Eye (tissue), 1 donor: ENCODE data around the gene EVC.
"Not testable (repeated sequence)": the region's sequence is repeated elsewhere in the genome, so short reads cannot be mapped to it uniquely, and the experiment has no call there.

ENCODE experiments used
- DNase-seq: peaks from one replicate; pipeline ENCODE4 v3.0.0-alpha.2; 2015

Gene EVC

DNA sequence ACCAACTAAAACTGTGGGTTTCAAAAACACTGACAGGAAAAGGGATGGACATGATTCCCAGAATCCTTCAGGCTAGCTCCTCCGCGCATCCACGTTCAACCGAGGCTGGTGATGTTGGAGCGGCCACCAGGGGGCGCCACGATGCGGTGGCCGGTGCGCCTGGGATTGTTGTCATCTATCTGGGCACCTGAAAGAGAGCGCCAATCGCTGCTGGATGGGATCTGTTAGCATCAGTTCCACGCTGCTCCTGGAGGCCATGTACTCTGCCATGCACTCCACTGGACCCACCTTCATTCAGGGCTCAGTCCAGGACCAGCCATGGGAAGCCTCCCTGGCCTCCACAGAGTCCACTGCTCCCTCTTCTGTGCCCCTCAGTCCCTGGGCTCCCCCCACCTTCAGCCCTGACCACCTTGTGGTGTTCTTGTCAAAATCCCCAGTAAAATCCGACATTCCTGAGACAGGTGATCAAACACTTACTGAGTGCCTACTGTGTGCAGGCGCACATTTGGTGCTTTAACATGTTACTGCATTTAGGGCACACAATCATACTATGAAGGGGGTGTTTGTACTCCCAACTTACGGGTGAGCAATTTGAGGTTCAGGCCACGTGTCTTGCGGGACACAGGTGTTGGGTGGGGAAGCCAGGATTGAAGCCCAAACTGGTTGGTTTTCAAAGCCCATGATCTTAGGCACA is 110.8 kb downstream of the EVC start:
- peak; percentile 42 for DNase-seq

DNA sequence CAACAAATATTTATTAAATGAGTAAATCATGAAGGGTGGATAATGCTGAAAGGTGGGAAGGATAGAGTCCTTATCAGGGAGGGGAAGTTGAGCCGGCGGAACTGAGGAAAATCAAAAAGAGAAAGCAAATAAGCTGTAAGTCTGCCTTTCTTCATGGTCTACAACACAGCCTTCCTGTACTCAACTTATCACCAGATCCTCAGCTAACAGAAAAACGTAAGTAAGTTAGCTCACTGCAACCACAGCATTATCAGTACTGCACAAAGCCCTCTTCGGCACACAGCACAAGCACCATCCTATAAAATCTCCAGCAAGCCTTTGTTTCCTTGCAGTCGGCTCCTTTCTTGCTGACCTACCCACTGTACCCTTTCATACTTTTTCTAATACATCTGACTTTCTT is 111.6 kb downstream of the EVC start:
- DNase-seq = no peak

DNA sequence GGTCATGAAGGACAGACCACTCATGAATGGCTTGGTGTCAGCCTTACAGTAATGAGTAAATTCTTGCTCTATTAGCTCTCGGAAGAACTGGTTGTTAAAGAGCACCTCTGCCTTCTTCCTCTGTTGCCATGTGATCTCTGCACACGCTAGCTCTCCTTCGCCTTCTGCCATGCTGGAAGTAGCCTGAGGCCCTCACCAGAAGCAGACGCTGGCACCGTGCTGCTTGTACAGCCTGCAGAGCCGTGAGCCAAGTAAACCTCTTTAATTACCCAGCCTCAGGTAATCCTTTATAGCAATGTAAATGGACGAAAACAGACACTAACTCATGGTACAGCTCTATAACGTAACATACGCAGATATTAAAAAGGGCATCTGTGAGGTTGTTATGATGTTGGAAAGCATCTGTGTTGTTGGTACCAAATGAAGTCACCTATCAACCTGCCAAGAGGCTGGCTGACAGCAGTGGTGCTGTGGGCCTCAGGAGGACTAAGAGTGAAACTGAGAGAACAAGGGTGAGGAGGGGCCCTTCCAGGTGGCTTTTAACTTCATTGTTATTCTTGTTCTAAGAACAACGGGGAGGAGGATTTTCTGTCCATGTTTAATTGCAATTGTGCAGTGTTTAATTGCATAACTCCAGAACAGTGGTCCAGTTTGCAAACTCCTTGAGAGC is 112.7 kb downstream of the EVC start:
- DNase-seq = no peak

DNA sequence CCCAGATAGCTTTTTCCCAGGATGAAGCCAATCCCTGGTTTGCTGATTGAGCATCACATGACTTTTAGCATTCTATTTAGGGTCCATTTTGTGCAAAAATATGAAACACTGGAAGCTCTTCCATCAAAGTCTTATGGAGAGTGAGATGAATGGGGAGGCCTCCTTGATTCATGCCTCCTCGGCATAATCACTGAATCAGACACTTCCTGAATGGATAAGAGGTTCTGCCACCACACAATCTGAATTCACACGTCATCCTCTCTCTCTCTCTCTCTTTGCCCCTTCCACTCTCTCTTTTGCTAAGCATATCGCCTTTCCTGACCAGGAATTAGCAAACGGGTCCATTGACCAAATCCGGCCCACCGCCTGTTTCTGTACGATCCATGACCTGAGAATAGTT is 113.2 kb downstream of the EVC start:
- DNase-seq = no peak

DNA sequence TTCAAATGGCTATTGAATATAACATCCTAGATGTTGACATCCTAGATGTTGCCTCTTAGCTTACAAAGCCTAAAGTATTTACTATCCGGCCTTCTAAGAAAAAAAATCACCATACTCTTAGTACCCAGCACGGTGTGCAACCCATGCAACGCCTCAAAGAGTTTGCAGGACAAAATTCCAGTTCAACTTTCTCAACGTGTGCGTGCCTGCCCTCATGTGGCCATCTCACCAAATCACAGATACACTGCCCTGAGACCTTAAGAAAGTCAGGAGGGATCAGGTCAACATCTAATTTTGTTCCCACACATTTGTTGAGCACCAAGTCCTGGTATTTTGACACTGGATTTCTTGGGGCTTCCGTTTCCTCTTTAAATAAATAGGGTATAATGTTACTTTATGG is 113.6 kb downstream of the EVC start:
- DNase-seq = peak; percentile 44

DNA sequence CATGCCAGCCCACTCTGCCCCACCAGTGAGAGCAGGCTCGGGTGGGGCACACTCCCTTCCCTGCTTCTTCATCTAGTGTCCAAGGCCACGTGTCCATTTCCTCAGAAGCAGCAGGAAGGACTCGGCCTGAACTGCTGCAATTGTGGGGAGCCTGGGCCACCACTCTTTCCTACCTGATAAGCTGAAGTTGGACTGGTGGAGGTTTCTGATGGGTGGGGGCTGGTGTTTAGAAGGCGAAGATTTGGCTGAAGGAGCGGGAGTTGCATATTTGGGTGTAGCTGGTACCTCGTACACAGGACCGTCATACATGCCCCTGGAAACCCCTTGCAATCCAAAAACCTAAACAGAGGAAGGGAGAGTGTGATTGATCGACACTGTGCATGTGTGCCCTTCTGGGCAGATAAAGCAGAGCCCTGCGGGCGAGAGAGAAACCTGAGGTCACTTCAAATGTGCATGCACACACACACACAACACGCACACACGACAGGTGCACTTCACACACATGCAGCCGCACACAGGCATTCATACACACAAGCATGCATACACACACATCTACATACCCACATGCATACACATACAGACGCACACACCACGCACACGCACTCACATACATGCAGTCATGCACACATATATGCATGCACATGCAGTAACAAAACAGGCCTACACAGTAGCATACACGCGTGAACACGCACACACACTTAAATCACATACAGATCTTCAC is 114.5 kb downstream of the EVC start:
- DNase-seq = no peak

DNA sequence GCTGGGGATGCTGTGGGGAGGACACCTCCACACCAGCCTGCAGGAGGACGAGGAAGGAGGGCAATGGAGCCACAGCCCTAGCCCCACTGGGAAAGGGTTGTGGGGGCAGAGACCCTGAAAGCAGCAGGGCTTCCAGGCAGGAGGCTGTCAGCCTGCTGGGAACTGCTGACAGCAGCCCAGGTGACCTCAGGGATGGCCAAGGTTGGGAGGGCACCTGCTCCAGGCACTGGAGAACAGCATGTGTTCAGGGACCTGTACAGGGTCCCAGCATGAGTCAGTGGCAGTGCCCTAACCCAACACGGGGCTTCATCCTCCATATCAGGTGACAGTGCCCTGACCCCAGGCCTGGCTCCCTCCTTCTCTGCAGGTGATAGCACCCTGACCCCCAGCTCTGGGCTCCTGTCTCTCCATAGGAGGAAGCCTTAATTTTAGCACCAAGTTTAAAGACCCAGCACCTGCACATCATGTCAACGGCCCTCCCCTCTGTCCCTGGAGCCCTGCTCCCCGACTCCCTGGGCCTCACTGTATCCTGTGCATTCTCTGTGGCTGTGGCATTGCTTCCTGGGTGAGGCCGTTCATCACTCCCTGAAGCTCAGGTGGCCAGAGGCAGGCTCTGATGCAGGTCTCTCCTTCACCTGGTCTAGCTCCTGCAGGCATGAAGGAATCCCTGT is 115.6 kb downstream of the EVC start:
- no peak for DNase-seq

DNA sequence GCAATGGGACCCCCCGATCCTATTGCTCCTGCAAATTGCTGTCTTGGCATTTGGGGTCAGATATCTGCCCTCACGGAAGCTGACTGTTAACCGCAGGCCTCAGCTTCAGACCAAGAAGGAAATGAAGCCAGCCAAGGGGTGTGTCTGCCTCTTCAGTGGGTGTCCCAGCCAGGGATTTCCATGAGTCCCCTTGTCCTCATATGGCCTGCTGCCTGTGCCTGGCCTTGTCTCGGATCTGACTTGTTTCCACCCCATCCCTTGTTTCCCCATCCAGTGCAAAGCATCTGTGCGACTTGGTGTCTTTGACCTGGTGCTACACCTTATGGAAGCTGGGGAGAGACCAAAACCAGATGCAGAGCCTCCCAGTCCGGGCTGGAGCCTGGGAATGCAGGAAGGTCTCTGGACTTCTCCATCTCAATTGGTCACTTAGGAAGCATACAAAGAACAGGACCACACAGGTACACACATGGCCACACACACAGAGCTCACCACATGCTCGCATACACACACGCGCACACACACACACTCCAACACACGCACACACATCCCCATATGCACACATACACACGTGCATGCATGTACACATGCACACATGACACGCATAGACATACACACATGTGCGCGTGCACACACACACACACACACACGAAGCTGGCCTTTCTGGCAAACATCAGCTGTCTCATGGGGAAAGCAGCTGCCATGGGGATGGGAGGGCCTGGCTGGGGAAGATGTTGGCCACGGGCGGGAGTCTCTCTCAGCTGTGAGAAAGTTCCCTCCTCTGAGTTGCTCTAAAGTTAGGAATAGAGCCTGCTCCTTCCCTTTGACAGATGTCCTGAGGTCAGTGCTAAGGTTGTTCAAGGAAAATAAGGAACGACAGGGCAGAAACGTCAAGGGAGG is 116.4 kb downstream of the EVC start:
- no peak for DNase-seq

DNA sequence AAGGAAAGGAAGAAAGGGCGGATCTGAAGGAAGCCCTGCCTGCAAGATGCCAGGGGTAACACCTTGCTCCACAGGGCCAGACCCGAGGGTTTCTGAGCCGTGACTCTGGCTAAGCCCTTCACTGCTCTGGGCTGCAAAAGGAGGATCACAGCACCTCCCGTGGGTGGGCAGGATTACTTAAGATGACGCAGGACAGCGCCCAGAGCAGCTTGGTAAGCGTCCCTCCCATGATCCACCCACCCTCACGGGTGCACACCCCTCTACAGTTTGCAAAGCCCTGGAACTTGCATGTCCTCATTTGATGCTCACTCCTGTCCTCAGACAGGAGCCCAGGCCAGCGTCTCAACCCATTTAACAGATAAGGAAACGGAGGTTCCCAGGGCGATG is 117.0 kb downstream of the EVC start:
- DNase-seq = no peak

DNA sequence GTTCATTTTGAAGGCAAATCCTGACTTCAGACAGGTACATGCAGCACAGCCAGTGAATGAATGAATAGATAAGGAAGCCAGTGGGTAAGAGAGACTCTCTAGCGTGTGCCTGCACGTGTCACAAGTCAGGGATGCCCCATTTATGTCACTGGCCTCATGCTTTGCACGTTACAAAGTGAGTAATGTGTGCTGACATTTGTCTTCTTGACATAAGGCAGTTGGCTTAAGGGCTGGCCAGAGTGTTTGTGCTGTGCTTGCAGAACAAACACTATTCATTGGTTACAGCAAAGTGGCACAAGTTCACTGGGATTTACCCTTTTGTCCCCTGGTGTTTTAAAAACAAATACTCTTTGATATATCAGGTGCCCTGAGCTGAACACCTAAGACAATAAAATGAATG is 125.9 kb downstream of the EVC start:
- no peak for DNase-seq

DNA sequence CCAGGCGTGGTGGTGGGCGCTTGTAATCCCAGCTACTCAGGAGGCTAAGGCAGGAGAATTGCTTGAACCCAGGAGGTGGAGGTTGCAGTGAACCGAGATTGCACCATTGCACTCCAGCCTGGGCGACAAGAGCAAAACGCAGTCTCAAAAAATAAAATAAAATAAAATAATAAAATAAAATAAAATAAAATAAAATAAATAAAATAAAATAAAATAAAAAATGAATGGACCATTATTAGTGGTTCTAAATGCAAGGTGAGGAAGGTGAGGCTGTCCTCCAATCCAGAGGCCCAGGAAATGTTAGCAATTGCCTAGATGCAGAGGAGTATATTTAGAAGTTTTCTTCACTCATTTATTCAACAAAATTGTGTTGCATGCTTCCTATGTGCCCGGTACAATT is 126.5 kb downstream of the EVC start:
- not testable (repeated sequence) for DNase-seq

DNA sequence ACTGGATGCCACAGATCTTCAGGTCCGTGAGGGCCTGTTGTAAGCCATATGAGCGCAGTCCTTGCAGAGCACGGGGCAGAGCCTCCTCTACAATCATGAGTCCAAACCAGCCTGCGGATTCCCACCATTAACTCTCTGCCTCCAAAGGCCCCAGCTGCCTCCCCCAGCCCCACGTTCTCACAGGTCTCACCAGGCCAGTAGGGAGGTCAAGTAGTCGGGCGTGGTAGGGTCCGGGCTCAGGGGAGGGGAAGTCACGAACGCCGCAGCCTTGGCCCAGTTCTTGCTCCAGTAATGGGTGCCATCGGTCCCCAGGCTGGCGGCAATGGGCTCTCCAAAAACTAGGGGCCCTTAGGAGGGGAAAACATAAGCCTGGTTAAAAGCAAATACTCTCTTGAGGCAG is 128.3 kb downstream of the EVC start:
- no peak for DNase-seq

DNA sequence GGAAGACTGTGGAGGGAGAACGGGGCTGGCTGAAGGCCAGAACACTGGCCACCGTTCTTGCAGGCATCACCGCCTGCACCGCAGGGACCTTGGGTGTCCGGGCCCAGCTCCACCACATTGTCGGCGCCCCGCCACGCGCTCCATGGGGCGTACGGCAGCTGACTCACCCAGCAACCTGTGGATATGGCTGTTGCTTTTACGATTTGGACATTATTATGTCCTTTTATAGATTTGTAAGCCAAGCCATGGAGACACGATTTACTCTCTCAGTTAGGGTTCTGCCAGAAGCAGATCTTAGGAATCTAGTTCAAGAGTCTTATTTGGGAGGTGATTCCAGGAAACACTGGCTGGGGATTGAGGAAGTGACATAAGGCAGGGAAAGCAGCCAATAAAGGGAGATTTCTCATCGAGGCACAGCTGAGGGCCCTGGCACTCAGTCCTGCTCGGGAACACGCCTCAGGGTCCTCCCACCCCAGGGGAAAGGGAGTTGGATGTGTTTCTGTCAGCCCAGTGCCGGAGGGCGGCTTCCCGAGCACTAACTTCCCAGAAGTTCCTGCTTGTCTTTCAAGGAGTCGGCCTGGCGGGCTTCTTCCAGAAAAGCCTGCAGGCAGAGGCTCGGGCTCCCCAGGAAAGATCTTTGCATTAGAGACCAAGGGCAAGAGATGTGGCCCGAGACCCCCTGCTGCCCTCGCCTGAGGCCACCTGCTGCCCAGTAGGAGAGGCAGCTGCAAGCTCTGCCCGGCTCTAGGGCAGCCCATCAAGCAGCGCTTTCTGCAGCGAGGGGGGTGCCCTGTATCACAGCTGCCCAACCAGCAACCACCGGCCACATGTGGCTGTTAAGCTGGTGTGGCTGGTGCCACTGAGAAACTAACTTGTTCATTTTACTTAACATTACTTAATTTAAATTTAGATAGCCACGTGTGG is 129.0 kb downstream of the EVC start:
- DNase-seq = no peak

DNA sequence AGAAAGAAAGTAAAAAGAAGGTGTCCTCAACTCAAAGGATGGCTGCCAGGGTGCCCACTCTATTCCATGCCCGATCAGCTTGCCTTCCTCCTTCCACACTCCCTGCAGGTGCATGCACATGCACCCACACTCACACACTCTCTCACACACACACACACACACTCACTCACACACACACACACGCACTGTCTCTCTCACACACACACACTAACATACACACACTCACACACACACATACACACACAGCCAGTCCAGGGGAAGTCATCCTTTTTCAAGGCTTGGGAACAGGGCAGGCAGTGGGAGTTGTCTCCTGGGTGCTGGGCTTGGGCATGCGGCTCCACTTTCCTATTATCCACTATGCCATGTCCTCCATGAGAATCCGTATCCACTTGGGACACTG is 131.5 kb downstream of the EVC start:
- no peak for DNase-seq

DNA sequence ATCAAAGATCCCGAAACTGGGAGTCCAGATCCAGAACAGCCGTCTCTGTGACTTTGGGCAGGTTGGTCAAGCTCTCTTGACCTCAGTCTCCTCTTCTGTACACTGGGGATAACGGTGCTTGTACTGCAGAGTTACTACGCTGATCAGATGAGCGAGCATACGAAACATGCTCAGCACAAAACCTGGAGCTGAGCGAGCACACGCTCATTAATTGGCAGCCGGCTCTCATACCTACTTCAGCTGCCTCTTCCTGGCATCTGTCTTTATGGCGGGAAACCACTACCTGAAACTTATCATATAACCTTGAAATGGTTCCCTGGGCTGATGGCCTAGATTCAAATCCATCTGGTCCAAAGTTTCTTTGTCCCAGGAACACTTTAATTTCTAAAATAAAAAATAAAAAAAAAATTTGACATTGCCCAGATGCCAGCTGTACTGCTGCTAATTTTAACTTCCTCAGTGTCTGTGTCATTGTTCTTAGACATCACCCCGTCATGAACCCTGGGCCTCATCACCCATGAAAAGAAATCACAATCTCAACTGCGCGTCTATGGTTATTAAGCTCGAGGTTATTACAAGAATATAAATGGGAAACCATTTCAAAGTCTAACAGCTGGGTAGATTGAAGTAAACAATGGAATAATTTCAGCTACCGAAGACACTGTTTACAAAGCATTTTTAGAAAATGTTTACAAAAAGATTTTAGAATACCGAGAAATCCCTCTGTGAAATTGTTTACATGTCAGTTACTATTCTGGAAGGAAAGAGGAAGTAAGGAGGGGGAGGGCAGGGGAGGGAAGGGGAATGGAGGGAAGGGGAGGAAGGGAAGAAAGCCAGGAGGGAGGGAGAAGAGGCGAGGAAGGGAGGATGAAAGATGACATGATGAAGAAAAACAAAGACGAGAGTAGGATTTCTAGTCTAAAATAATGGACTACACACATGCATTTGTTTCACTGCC is 132.9 kb downstream of the EVC start:
- no peak for DNase-seq

DNA sequence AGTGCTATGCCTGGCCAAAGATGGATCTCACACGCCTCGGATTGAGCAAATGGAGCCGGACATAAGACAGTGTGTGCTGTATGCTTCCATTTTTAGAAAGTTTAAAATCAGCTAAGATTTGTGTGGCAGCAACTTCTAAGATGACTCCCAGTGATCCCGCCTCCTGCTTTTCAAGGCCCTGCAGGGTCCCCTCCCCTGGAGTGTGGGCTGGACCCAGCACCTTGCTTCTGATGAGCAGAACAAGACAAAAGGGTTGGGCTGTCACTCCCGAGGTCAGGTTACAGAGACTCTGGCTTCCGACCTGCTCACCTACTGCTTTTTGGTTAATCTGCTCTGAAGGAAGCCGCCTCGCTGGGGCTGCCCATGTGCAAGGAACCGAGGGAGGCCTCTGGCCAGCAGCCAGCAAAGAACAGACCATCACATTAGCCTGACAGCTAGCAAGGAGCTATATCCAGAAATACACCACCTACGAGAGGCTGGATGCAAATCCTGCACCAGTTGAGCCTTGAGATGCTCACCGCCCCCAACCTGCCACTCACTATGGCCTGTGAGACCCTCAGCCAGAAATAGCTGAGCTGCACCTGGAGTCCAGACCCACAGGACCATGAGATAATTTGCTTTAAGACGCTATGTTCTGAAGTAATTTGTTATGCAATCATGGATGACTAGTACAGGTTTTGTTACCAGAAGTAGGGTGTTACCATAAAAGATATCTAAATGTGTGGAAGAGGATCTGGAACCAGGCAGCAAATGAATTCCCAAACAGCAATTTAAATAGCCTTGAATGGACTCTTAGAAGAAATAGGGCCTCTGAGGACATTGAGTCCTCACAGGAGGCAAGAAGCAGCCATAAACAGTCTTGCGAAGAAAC is 134.3 kb downstream of the EVC start:
- no peak for DNase-seq

DNA sequence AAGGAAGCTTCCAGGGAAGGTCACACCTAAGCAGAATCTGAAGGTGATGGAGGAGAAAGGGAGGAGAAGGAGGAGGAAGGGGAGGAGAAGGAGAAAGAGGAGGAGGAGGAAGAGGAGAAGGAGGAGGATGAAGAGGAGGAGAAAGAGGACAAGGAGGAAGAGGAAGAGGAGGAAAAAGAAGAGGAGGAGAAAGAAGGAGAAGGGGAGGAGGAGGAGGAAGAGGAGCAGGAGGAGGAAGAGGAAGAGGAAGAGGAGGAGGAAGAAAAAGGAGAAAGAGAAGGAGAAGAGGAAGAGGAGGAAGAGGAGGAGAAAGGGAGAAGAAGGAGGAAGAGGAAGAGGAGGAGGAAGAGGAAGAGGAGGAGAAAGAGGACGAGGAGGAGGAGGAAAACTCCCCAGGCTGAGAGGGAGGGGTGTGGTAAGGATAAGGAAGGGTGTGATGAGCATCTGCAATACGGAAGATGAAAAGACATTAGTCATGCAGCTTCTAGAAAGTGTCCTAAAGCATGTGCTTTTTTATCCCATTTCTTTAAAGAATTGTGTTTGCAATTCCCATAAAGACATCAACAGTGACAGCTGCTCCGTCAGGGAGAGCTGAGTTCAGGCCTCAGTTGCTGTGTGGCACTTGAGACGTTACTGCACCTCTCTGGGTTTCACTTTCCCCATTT is 140.8 kb downstream of the EVC start:
- no peak for DNase-seq

DNA sequence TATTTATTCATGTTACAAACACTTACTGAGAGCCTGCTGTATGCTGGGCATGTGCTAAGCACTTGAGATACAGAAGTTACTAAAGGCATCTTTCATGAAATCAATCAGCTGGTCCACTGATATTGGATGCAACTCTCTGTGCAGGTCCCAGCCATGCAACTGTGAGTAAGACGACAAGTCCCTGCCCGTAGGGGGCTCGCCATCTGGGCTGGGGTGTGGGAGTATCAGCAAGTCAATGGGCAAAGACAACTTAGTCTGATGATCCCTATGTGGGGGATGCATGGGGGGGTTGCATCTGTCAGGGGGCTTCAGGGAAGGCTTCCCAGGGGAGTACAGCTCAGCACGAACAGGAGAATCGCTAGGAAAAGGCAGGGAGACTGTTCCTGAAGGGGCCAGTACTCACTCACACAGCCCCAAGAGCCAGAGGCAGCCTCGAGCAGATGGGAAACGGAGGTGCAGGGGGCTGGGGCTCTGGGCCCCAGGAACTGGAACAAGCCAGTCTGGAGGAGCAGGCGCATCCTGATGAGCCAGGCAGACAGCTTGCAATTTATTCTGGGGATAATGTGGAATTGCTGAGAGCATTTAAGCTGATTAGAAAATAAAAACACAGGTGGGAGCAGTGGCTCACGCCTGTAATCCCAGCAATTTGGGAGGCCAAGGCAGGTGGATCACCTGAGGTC is 141.7 kb downstream of the EVC start:
- DNase-seq = no peak
